ENCODE data around the gene ZNF598. TPM values are rescaled to one million over a fixed set of nuclear protein-coding genes. Genes with fewer than 3 reads are reported as not detected.

The ZNF598 gene
- total and polyA plus RNA-seq, 2 of the 13 experiments (the other 11 are each of a cell fraction or from before 2014, with no cell fraction given): 13.5 to 14.2 TPM

DNA sequence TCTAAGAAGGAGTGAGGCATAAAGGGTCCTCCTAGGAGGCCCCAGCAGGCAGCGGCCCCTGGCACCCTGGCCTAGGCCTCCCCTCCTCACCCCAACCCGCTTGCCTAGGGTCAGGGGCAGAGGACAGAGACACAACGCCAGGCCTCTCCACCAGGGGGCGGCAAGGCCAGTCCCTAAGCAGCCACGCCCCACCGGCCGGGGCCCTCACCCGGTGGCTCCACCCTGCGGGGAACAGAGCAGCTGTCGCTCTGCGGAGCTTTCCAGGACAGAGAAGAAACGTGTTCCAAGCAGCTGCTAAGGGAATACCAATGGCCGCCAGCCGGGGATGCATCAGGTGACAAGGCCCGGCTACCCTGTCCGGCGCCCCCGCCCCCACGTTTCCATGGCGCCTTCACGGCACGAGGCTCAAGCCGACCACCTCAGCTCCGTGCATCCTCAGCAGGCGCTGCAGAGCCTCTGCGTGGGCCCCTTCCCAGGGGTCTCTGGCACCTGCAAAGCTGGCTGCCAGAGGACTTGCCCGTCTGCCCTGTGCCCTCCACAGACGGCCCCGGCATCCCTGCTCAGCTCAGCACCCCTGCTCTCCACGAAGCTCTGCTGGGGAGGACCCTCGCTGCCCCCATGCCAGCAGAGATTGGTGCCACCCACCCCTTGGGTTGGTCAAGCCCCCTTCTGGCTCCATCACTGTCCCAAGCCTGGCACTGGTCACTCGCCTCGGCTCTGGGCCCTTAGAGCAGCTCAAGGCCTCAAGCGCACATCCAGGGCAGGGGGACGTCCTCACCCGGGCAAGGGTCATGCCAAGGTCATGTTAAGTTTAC, 5.6 kb downstream of the ZNF598 start (continued):
- TF ChIP-seq ZNF17 (CRISPR knock-in tag; IDR thresholded peaks at IDR 0.05) (no peak), FOXM1 (CRISPR knock-in tag; IDR thresholded peaks at IDR 0.05) (no peak), BCL6 (CRISPR knock-in tag; IDR thresholded peaks at IDR 0.05) (peak; percentile 81), ZMYM4 (CRISPR knock-in tag; IDR thresholded peaks at IDR 0.05) (0 out of 2 replicates have a peak, but pooled peaks have one; percentile 44), MYPOP (CRISPR knock-in tag; IDR thresholded peaks at IDR 0.05) (no peak), SMAD9 (CRISPR knock-in tag; IDR thresholded peaks at IDR 0.05) (no peak), ARID3A (IDR thresholded peaks at IDR 0.05; ENCODE audit: low read depth, low read length) (no peak), ZBED4 (CRISPR knock-in tag; IDR thresholded peaks at IDR 0.05; ENCODE audit: borderline replicate concordance) (0 out of 2 replicates have a peak, but pooled peaks have one; percentile 25), SP1 (IDR thresholded peaks at IDR 0.05) (no peak), SP1 (CRISPR knock-in tag; IDR thresholded peaks at IDR 0.05) (peak; percentile 90), ZNF580 (CRISPR knock-in tag; IDR thresholded peaks at IDR 0.05; ENCODE audit: borderline replicate concordance, low read depth) (peak; percentile 71; the same call in 1 of the 2 replicates), ZNF18 (CRISPR knock-in tag; IDR thresholded peaks at IDR 0.05; ENCODE audit: insufficient replicate concordance) (no peak)
- TF ChIP-seq, protein P1, sequence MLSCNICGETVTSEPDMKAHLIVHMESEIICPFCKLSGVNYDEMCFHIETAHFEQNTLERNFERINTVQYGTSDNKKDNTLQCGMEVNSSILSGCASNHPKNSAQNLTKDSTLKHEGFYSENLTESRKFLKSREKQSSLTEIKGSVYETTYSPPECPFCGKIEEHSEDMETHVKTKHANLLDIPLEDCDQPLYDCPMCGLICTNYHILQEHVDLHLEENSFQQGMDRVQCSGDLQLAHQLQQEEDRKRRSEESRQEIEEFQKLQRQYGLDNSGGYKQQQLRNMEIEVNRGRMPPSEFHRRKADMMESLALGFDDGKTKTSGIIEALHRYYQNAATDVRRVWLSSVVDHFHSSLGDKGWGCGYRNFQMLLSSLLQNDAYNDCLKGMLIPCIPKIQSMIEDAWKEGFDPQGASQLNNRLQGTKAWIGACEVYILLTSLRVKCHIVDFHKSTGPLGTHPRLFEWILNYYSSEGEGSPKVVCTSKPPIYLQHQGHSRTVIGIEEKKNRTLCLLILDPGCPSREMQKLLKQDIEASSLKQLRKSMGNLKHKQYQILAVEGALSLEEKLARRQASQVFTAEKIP (CRISPR knock-in tag; IDR thresholded peaks at IDR 0.05; ENCODE audit: borderline replicate concordance): no peak
- TF ChIP-seq, protein P2, sequence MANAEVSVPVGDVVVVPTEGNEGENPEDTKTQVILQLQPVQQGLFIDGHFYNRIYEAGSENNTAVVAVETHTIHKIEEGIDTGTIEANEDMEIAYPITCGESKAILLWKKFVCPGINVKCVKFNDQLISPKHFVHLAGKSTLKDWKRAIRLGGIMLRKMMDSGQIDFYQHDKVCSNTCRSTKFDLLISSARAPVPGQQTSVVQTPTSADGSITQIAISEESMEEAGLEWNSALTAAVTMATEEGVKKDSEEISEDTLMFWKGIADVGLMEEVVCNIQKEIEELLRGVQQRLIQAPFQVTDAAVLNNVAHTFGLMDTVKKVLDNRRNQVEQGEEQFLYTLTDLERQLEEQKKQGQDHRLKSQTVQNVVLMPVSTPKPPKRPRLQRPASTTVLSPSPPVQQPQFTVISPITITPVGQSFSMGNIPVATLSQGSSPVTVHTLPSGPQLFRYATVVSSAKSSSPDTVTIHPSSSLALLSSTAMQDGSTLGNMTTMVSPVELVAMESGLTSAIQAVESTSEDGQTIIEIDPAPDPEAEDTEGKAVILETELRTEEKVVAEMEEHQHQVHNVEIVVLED (CRISPR knock-in tag; IDR thresholded peaks at IDR 0.05; ENCODE audit: borderline replicate concordance): peak; percentile 54; the same call in 1 of the 2 replicates

All from HepG2 (cell line).